Stimulated activated CD4-positive, alpha-beta T cell treated with anti-CD3 and anti-CD28 coated beads, TNF-alpha, amount 100 ng/mL, for 1 hour (primary cell): Measurements from ENCODE around the gene SLC25A11.

ENCODE experiments used
- DNase-seq, 3 donors: peaks; one replicate each; pipeline ENCODE4 v3.0.0-alpha.2; 2020; ENCODE audit warnings: low read depth in 3 of 3, low spot score in 1 of 3

The SLC25A11 gene

GRCh38 chr17:4966844-4967538, 27.1 kb upstream of the SLC25A11 start:
- peak; percentile 75 to 93 (median 84) for DNase-seq

GRCh38 chr17:4965311-4965986, 25.6 kb upstream of the SLC25A11 start:
- DNase-seq = no peak

- no peak for DNase-seq
Observed at GRCh38 chr17:4960279-4960922, 20.6 kb upstream of the SLC25A11 start.

GRCh38 chr17:4959261-4959965, 19.6 kb upstream of the SLC25A11 start:
- DNase-seq = no peak

- DNase-seq = no peak
Observed at GRCh38 chr17:4958102-4958501, 18.3 kb upstream of the SLC25A11 start.

GRCh38 chr17:4956493-4957061, 16.7 kb upstream of the SLC25A11 start:
- peak in 1 of 3 donors; percentile 41 for DNase-seq

- no peak for DNase-seq
Observed at GRCh38 chr17:4955091-4955490, 15.2 kb upstream of the SLC25A11 start.

- DNase-seq = no peak
Observed at GRCh38 chr17:4953451-4953961, 13.7 kb upstream of the SLC25A11 start.

GRCh38 chr17:4951486-4951885, 11.6 kb upstream of the SLC25A11 start:
- no peak for DNase-seq

- no peak for DNase-seq
Observed at GRCh38 chr17:4950746-4951204, 10.9 kb upstream of the SLC25A11 start, which contains the start of gene ENO3. ENO3 (plus strand) TSS chr17:4951119; CDS start chr17:4951830, 711 bp downstream.

GRCh38 chr17:4950075-4950745, 10.4 kb upstream of the SLC25A11 start:
- peak in 1 of 3 donors; percentile 44 for DNase-seq

- peak; percentile 52 to 66 (median 64) for DNase-seq
Observed at GRCh38 chr17:4949321-4950074, 9.7 kb upstream of the SLC25A11 start.

GRCh38 chr17:4948931-4949320, 9.1 kb upstream of the SLC25A11 start:
- peak in 2 of 3 donors; percentile 35 to 57 for DNase-seq

- peak; percentile 81 to 83 (median 81) for DNase-seq
Observed at GRCh38 chr17:4948166-4948930, 8.5 kb upstream of the SLC25A11 start, which contains the start of gene PFN1. PFN1 (minus strand) TSS chr17:4948530; CDS start chr17:4948394, 136 bp downstream.

- peak in 2 of 3 donors; percentile 46 to 59 for DNase-seq
Observed at GRCh38 chr17:4947411-4948165, 7.7 kb upstream of the SLC25A11 start.

GRCh38 chr17:4947010-4947410, 7.2 kb upstream of the SLC25A11 start:
- no peak for DNase-seq

- no peak for DNase-seq
Observed at GRCh38 chr17:4946312-4946976, 6.6 kb upstream of the SLC25A11 start.
